Liver (tissue), 3 donors: ENCODE data around the gene TTLL5.

Experiments
- CTCF ChIP-seq: fragments of 150-350 bp; IDR thresholded peaks from 2 replicates; pipeline ENCODE4 v1.5.1; 2017; ENCODE audit warnings: improper control_type of control experiment, low read depth, low read length; ENCODE audit not compliant: missing input control
- FOXA1 ChIP-seq: IDR thresholded peaks from 2 replicates; pipeline ENCODE4 v1.6.1; 2016; ENCODE audit warnings: antibody characterized with exemption
- HNF4A ChIP-seq, 2 donors: conservative IDR thresholded peaks; 2 replicates each; pipeline ENCODE4 v1.6.1; 2016; ENCODE audit warnings: antibody characterized with exemption in 2 of 2, mild to moderate bottlenecking in 2 of 2
- HNF4G ChIP-seq: IDR thresholded peaks from 2 replicates; pipeline ENCODE4 v1.6.1; 2016; ENCODE audit warnings: antibody characterized with exemption
- JUND ChIP-seq, 2 donors: IDR thresholded peaks; 2 replicates each; pipeline ENCODE4 v1.6.1; 2016; ENCODE audit warnings: antibody characterized with exemption in 2 of 2
- NR2F2 ChIP-seq: IDR thresholded peaks from 2 replicates; pipeline ENCODE4 v1.6.1; 2016; ENCODE audit warnings: antibody characterized with exemption
- RAD21 ChIP-seq, 2 donors: IDR thresholded peaks; 2 replicates each; pipeline ENCODE4 v1.6.1; 2016; ENCODE audit warnings: antibody characterized with exemption in 2 of 2, mild to moderate bottlenecking in 2 of 2
- TAF1 ChIP-seq: conservative IDR thresholded peaks from 2 replicates; pipeline ENCODE4 v1.6.1; 2016; ENCODE audit warnings: antibody characterized with exemption, mild to moderate bottlenecking
- YY1 ChIP-seq: IDR thresholded peaks from 2 replicates; pipeline ENCODE4 v1.6.1; 2016; ENCODE audit warnings: antibody characterized with exemption, mild to moderate bottlenecking
- ZBTB33 ChIP-seq: IDR thresholded peaks from 2 replicates; pipeline ENCODE4 v1.6.1; 2016; ENCODE audit warnings: antibody characterized with exemption
- donor health status: healthy.
- donor health status: healthy.

GRCh38 chr14:75968456-75968855 is 307.4 kb downstream of the TTLL5 start:
- no peak for TF ChIP-seq CTCF
- no peak for TF ChIP-seq TAF1
- no peak for TF ChIP-seq NR2F2
- no peak for TF ChIP-seq HNF4A (conservative IDR thresholded peaks at IDR 0.05)
- TF ChIP-seq RAD21 (IDR thresholded peaks at IDR 0.05) = no peak
- TF ChIP-seq ZBTB33 = no peak
- no peak for TF ChIP-seq FOXA1
- no peak for TF ChIP-seq YY1
- no peak for TF ChIP-seq HNF4G
- no peak for TF ChIP-seq JUND (IDR thresholded peaks at IDR 0.05)
